ENCODE measurements around the gene EPHB1.

- no peak for TF ChIP-seq CTCF (IDR thresholded peaks at IDR 0.05)
- TF ChIP-seq POLR2AphosphoS5 (IDR thresholded peaks at IDR 0.05), result no peak
- TF ChIP-seq POLR2A (IDR thresholded peaks at IDR 0.05), result no peak
These were observed 128.2 kb downstream of the EPHB1 start for GRCh38 chr3:134923286-134923685.
